ENCODE measurements around the gene NANOGP8.

The NANOGP8 gene

DNA sequence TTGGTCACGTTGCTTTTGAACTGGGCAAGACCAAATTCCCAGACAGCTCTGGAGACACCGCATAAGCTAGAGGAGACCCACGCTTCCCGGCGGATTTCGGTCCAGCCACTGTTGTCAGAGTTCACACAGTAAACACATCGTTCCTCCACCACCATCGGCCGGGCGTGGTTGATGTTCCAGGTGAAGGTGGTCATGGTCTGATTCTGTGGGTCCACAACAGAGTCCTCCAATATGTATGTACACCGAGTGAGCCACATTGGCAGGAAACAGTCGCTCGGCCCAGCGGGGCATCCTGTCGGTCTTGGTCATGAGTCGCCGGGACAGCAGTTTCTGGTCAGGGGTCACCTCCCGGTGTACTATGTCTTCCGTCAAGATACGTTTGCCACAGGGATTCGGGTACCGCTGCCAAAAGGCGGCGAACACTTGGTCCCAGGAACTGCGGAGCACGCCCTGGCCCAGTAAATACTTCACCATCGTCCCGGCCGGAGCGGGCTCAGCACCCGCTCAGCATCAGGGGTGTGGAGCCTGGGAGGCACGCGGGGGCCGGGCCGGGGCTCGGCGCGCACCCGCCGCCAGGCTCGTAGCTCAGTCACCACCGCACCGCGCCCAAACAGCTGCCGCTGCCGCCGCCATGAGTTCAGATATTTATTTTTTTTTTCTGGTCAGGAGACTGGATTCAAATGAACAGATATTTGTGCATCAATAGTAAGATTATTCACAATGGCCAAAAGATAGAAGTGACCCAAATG, 36.7 kb upstream of the NANOGP8 start:
- DNase-seq (ENCODE audit: extremely low read depth, low read depth), result no peak
- no peak for TF ChIP-seq CTCF (IDR thresholded peaks at IDR 0.05; ENCODE audit: low read depth, low read length, missing control alignments)
- H3K4me3 ChIP-seq (replicated peaks; ENCODE audit: low read depth, low read length), result no peak overlapping the region

- no peak for TF ChIP-seq CTCF (IDR thresholded peaks at IDR 0.05; ENCODE audit: low read depth, low read length, missing control alignments)
- no peak overlapping the region for H3K4me3 ChIP-seq (replicated peaks; ENCODE audit: low read depth, low read length)
- no peak for DNase-seq (ENCODE audit: extremely low read depth, low read depth)
Measured at GRCh38 chr15:35120173-35120572, 35.1 kb upstream of the NANOGP8 start.

DNA sequence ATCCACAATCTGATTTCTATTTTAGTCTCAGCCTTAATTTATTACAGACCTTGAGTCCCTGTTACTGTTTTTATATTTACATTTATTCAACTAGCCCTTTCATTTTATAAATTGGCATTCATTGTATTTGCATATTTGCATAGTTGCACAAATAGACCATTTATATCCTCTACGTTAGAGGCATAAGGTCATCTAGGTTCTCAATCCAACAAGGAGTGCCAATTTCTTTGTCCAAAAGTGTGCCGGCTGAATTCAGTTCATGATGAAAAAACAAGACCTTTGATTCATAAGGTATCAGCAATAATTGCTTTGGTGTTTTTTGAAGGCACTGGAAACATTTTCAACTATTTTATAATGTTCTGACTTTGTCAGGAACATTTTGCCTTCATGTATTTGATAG, 33.9 kb upstream of the NANOGP8 start:
- no peak overlapping the region for H3K4me3 ChIP-seq (replicated peaks; ENCODE audit: low read depth, low read length)
- DNase-seq (ENCODE audit: extremely low read depth, low read depth), result no peak
- no peak for TF ChIP-seq CTCF (IDR thresholded peaks at IDR 0.05; ENCODE audit: low read depth, low read length, missing control alignments)

- no peak for DNase-seq (ENCODE audit: extremely low read depth, low read depth)
- no peak overlapping the region for H3K4me3 ChIP-seq (replicated peaks; ENCODE audit: low read depth, low read length)
- no peak for TF ChIP-seq CTCF (IDR thresholded peaks at IDR 0.05; ENCODE audit: low read depth, low read length, missing control alignments)
Measured at GRCh38 chr15:35117543-35118265, 32.6 kb upstream of the NANOGP8 start.

DNA sequence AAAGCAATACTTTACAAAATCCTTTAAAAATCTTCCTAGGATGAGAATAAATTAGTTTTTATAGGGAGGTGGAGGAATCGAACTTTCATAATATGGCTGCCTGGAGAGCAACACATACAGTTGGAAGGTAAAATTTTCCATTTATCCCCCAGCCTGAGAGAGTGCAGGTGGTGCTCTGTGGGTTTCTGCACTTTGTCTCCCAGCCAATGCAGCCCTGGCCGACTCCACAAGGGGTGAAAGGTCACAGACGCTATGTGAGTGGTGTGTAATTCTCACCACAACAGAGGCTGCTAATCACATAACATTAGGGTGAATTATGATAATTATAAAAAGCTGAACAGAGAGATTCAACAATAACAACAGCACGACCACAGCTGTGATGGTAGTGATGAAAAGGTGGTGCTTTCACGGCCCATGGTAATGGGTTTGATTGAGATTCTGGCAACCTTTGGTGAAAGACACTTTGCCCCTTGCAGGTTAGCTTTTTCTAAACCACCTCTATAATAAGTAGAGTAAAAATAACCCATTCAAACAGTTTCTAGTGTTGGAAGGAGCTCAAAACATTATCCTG, 30.1 kb upstream of the NANOGP8 start:
- H3K4me3 ChIP-seq (replicated peaks; ENCODE audit: low read depth, low read length), result no peak overlapping the region
- DNase-seq (ENCODE audit: extremely low read depth, low read depth), result peak; percentile 21
- no peak for TF ChIP-seq CTCF (IDR thresholded peaks at IDR 0.05; ENCODE audit: low read depth, low read length, missing control alignments)

- DNase-seq (ENCODE audit: extremely low read depth, low read depth), result no peak
- no peak overlapping the region for H3K4me3 ChIP-seq (replicated peaks; ENCODE audit: low read depth, low read length)
- no peak for TF ChIP-seq CTCF (IDR thresholded peaks at IDR 0.05; ENCODE audit: low read depth, low read length, missing control alignments)
Measured at GRCh38 chr15:35112346-35112745, 27.3 kb upstream of the NANOGP8 start.

All from HFF-Myc (cell line).